ENCODE measurements around the gene MAPK8. TPM values are rescaled to one million over a fixed set of nuclear protein-coding genes. Genes with fewer than 3 reads are reported as not detected.

The MAPK8 gene
- total and polyA plus RNA-seq, 7 experiments from 2014 or later, result 22.2 to 63.9 (median 41.9) TPM

GRCh38 chr10:48309711-48310226 is 3.3 kb downstream of the MAPK8 start:
- H3K4me3 Mint-ChIP-seq, result peak overlapping the region in 6 of 10 donors; percentile 6 to 26 (median 22)
- ATAC-seq, result no peak

GRCh38 chr10:48314107-48314506 is 7.6 kb downstream of the MAPK8 start:
- H3K27ac ChIP-seq (ENCODE audit: low read depth, low read length), result no peak overlapping the region
- no peaks in the 10 kb centered on the region for H3K36me3 ChIP-seq (ENCODE audit: control insufficient read depth in 2 of 3, insufficient read depth in 3 of 3, low read length in 3 of 3)
- no peak for ATAC-seq
- no peaks in the 10 kb centered on the region for H3K9me3 Mint-ChIP-seq
- H3K27me3 ChIP-seq (ENCODE audit: control insufficient read depth in 2 of 2, insufficient read depth in 2 of 2, low read length in 2 of 2), result no peaks in the 10 kb centered on the region
- DNase-seq, result no peak
- H3K4me1 ChIP-seq (ENCODE audit: control insufficient read depth in 2 of 2, insufficient read depth in 2 of 2, low read length in 2 of 2), result peaks cover 0 to 19% of the 10 kb centered on the region in 2 donors
- peaks cover 18 to 61% (median 52%) of the 10 kb centered on the region in 7 donors for H3K4me1 Mint-ChIP-seq
- ChIA-PET CTCF (interaction anchor here (1.2 kb wide), 1 partner anchor 342 kb away, joined by 4 read pairs; no protein-coding TSS in a partner anchor), POLR2A (no interaction called here)
- no peaks in the 10 kb centered on the region for H3K27me3 Mint-ChIP-seq
- H3K9me3 ChIP-seq (ENCODE audit: control insufficient read depth in 2 of 3, low read length in 3 of 3), result no peaks in the 10 kb centered on the region
- peaks cover 0 to 4% (median 0%) of the 10 kb centered on the region in 5 donors for H3K36me3 Mint-ChIP-seq
- H3K27ac Mint-ChIP-seq, result no peak overlapping the region
- peak overlapping the region in 1 of 10 donors; percentile 11 for H3K4me3 Mint-ChIP-seq
- H3K4me3 ChIP-seq (ENCODE audit: low read length), result no peak overlapping the region
- intact Hi-C loops (cut with micrococcal nuclease), result no loop called here

More at GRCh38 chr10:48309711-48310226, 3.3 kb downstream of the MAPK8 start:
- H3K9me3 Mint-ChIP-seq, result peaks cover 0 to 1% (median 0%) of the 10 kb centered on the region in 11 donors
- peaks cover 30 to 73% (median 58%) of the 10 kb centered on the region in 7 donors for H3K4me1 Mint-ChIP-seq
- H3K27ac Mint-ChIP-seq, result peak overlapping the region in 2 of 9 donors; percentile 33 to 67
- POLR2A ChIA-PET, result interaction anchor here (1.0 kb wide), 1 partner anchor 17 kb away, joined by 3 read pairs; no protein-coding TSS in a partner anchor
- Histone ChIP-seq H3K27me3 (ENCODE audit: control insufficient read depth in 2 of 2, insufficient read depth in 2 of 2, low read length in 2 of 2) (no peaks in the 10 kb centered on the region), H3K36me3 (ENCODE audit: control insufficient read depth in 2 of 3, insufficient read depth in 3 of 3, low read length in 3 of 3) (no peaks in the 10 kb centered on the region), H3K27ac (ENCODE audit: low read depth, low read length) (no peak overlapping the region), H3K9me3 (ENCODE audit: control insufficient read depth in 2 of 3, low read length in 3 of 3) (no peaks in the 10 kb centered on the region), H3K4me3 (ENCODE audit: low read length) (no peak overlapping the region), H3K4me1 (ENCODE audit: control insufficient read depth in 2 of 2, insufficient read depth in 2 of 2, low read length in 2 of 2) (peaks cover 12 to 22% of the 10 kb centered on the region in 2 donors)
- intact Hi-C loops (cut with micrococcal nuclease), result loop anchor here (2.0 to 5.0 kb wide), 5 partner anchors 13 to 927 kb away; partner anchors contain the start of gene ZNF488 (in 1 of the 2)
- H3K36me3 Mint-ChIP-seq, result peaks cover 0 to 4% (median 0%) of the 10 kb centered on the region in 5 donors
- CTCF ChIA-PET, result interaction anchor here (1.3 kb wide), 1 partner anchor 54 kb away, joined by 3 read pairs; no protein-coding TSS in a partner anchor
- peak in 3 of 9 donors; percentile 5 to 17 (median 14) for DNase-seq
- peaks cover 0 to under 1% (median 0%) of the 10 kb centered on the region in 5 donors for H3K27me3 Mint-ChIP-seq

- H3K27ac ChIP-seq (ENCODE audit: low read depth, low read length), result no peak overlapping the region
- H3K9me3 Mint-ChIP-seq, result no peaks in the 10 kb centered on the region
- no peak for ATAC-seq
- peaks cover 6 to 48% (median 39%) of the 10 kb centered on the region in 7 donors for H3K4me1 Mint-ChIP-seq
- no peak overlapping the region for H3K4me3 ChIP-seq (ENCODE audit: low read length)
- POLR2A ChIA-PET, result no interaction called here
- peaks cover 0 to 8% (median 0%) of the 10 kb centered on the region in 5 donors for H3K36me3 Mint-ChIP-seq
- no peaks in the 10 kb centered on the region for H3K27me3 Mint-ChIP-seq
- CTCF ChIA-PET, result no interaction called here
- H3K4me1 ChIP-seq (ENCODE audit: control insufficient read depth in 2 of 2, insufficient read depth in 2 of 2, low read length in 2 of 2), result peaks cover 0 to 12% of the 10 kb centered on the region in 2 donors
- no peak overlapping the region for H3K27ac Mint-ChIP-seq
- H3K36me3 ChIP-seq (ENCODE audit: control insufficient read depth in 2 of 3, insufficient read depth in 3 of 3, low read length in 3 of 3), result no peaks in the 10 kb centered on the region
- intact Hi-C loops (cut with micrococcal nuclease), result no loop called here
- no peak for DNase-seq
- H3K27me3 ChIP-seq (ENCODE audit: control insufficient read depth in 2 of 2, insufficient read depth in 2 of 2, low read length in 2 of 2), result no peaks in the 10 kb centered on the region
- H3K4me3 Mint-ChIP-seq, result no peak overlapping the region
- no peaks in the 10 kb centered on the region for H3K9me3 ChIP-seq (ENCODE audit: control insufficient read depth in 2 of 3, low read length in 3 of 3)
Observed at GRCh38 chr10:48316236-48316635, 9.8 kb downstream of the MAPK8 start.

DNA sequence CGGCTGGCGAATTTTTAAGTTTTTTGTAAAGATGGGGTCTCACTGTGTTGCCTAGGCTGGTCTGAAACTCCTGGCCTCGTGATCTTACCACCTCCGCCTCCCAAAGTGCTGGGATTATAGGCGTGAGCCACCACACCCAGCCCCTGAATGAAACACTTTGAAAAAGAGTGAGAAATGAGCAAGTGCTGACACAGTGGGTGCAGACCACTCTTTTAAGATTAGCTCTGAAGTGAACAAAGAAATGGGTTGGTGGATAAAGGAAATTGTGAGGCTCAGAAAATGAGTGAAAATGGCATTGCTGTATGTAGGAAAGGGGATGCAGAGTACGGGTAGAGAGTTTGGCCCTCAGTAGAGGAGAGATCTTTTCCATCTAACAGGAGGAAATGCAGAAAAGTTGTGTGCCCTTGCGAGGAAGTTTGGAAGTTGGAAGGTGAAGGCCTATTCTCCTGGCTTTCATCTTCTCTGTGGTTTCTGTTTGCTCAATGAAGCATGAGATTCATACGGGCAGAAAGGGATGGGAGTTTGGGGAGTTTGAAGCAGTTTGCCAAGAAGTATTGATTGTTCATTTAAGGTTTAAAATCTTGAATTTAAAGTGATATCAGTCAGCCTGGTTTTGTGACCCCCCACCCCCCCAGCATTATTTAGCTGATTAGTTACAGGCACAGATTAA is 11.0 kb downstream of the MAPK8 start:
- ChIA-PET CTCF (no interaction called here), POLR2A (interaction anchor here (0.7 kb wide), 1 partner anchor 94 kb away, joined by 3 read pairs; no protein-coding TSS in a partner anchor)
- H3K4me1 Mint-ChIP-seq, result peaks cover under 1 to 48% (median 36%) of the 10 kb centered on the region in 7 donors
- H3K27ac Mint-ChIP-seq, result no peak overlapping the region
- no peak overlapping the region for H3K4me3 Mint-ChIP-seq
- H3K9me3 Mint-ChIP-seq, result no peaks in the 10 kb centered on the region
- Histone ChIP-seq H3K36me3 (ENCODE audit: control insufficient read depth in 2 of 3, insufficient read depth in 3 of 3, low read length in 3 of 3) (no peaks in the 10 kb centered on the region), H3K4me1 (ENCODE audit: control insufficient read depth in 2 of 2, insufficient read depth in 2 of 2, low read length in 2 of 2) (peaks cover 0 to 12% of the 10 kb centered on the region in 2 donors), H3K4me3 (ENCODE audit: low read length) (no peak overlapping the region), H3K27ac (ENCODE audit: low read depth, low read length) (no peak overlapping the region), H3K27me3 (ENCODE audit: control insufficient read depth in 2 of 2, insufficient read depth in 2 of 2, low read length in 2 of 2) (no peaks in the 10 kb centered on the region), H3K9me3 (ENCODE audit: control insufficient read depth in 2 of 3, low read length in 3 of 3) (no peaks in the 10 kb centered on the region)
- H3K27me3 Mint-ChIP-seq, result no peaks in the 10 kb centered on the region
- intact Hi-C loops (cut with micrococcal nuclease), result no loop called here
- peaks cover 0 to 4% (median 0%) of the 10 kb centered on the region in 5 donors for H3K36me3 Mint-ChIP-seq
- DNase-seq (no peak), ATAC-seq (no peak)

DNA sequence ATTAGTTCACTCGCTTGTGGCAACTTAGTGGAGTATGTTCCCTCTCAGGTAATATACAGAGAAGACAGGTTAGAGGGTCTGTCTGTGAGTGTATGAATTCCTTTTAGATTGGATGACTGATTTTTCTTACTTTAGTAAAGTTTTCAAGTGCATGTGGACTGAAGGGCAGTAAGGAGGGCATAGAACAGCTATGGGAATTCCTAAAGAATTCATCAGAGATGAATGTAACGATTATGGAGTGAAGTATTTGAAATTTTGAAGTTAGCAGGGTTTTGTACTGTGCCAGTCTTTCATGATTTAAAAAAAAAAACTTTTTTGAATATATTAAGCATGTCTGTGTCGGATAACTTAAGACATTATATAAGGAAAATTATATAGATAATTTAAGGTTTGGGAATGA is 15.5 kb downstream of the MAPK8 start:
- POLR2A ChIA-PET, result interaction anchor here (1.0 kb wide), 1 partner anchor 16 kb away, joined by 3 read pairs; no protein-coding TSS in a partner anchor
- Histone ChIP-seq H3K4me1 (ENCODE audit: control insufficient read depth in 2 of 2, insufficient read depth in 2 of 2, low read length in 2 of 2) (peaks cover 0 to 6% of the 10 kb centered on the region in 2 donors), H3K36me3 (ENCODE audit: control insufficient read depth in 2 of 3, insufficient read depth in 3 of 3, low read length in 3 of 3) (no peaks in the 10 kb centered on the region), H3K27ac (ENCODE audit: low read depth, low read length) (no peak overlapping the region), H3K9me3 (ENCODE audit: control insufficient read depth in 2 of 3, low read length in 3 of 3) (no peaks in the 10 kb centered on the region), H3K4me3 (ENCODE audit: low read length) (no peak overlapping the region), H3K27me3 (ENCODE audit: control insufficient read depth in 2 of 2, insufficient read depth in 2 of 2, low read length in 2 of 2) (no peaks in the 10 kb centered on the region)
- no peak for ATAC-seq
- H3K27me3 Mint-ChIP-seq, result no peaks in the 10 kb centered on the region
- H3K36me3 Mint-ChIP-seq, result peaks cover 0 to 33% (median 4%) of the 10 kb centered on the region in 5 donors
- H3K9me3 Mint-ChIP-seq, result peaks cover 0 to 4% (median 0%) of the 10 kb centered on the region in 11 donors
- H3K27ac Mint-ChIP-seq, result no peak overlapping the region
- no peak for DNase-seq
- no peak overlapping the region for H3K4me3 Mint-ChIP-seq
- CTCF ChIA-PET, result no interaction called here
- intact Hi-C loops (cut with micrococcal nuclease), result loop anchor here in 1 of 2 donors (2.0 kb wide), 1 partner anchor 13 kb away; no protein-coding TSS in a partner anchor
- peaks cover 2 to 63% (median 53%) of the 10 kb centered on the region in 7 donors for H3K4me1 Mint-ChIP-seq

DNA sequence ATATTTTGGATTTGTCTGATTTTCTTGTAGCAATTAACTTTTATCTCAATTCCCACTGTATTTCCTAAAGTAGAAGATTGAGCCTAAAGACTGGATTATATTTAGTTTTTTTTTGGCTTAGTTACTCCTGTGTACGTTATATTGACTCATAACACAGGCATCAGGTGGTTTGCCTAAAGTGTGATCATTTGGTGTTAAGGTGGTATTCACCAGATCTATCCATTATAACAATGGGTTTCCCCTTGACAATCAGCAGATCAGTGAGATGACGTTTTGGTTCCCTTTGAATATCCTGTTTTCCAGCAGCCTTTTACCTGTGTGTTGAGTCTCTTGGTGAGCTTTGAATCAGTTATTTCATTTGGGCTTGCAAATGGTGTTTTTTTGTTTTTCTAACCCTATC is 18.1 kb downstream of the MAPK8 start:
- H3K36me3 ChIP-seq (ENCODE audit: control insufficient read depth in 2 of 3, insufficient read depth in 3 of 3, low read length in 3 of 3), result no peaks in the 10 kb centered on the region
- H3K4me1 Mint-ChIP-seq, result peaks cover 6 to 86% (median 76%) of the 10 kb centered on the region in 7 donors

More for the DNA sequence above, 18.1 kb downstream of the MAPK8 start:
- peak overlapping the region in 1 of 10 donors; percentile 20 for H3K4me3 Mint-ChIP-seq
- DNase-seq (no peak), ATAC-seq (peak; percentile 54)
- H3K36me3 Mint-ChIP-seq, result peaks cover 0 to 40% (median 4%) of the 10 kb centered on the region in 5 donors
- H3K27me3 ChIP-seq (ENCODE audit: control insufficient read depth in 2 of 2, insufficient read depth in 2 of 2, low read length in 2 of 2), result no peaks in the 10 kb centered on the region
- no peaks in the 10 kb centered on the region for H3K4me1 ChIP-seq (ENCODE audit: control insufficient read depth in 2 of 2, insufficient read depth in 2 of 2, low read length in 2 of 2)
- peaks cover 0 to 4% (median 0%) of the 10 kb centered on the region in 11 donors for H3K9me3 Mint-ChIP-seq
- no peak overlapping the region for H3K27ac ChIP-seq (ENCODE audit: low read depth, low read length)
- H3K4me3 ChIP-seq (ENCODE audit: low read length), result no peak overlapping the region
- CTCF ChIA-PET, result no interaction called here
- peak overlapping the region in 1 of 9 donors; percentile 70 for H3K27ac Mint-ChIP-seq
- no peaks in the 10 kb centered on the region for H3K9me3 ChIP-seq (ENCODE audit: control insufficient read depth in 2 of 3, low read length in 3 of 3)
- intact Hi-C loops (cut with micrococcal nuclease), result no loop called here
- H3K27me3 Mint-ChIP-seq, result no peaks in the 10 kb centered on the region
- POLR2A ChIA-PET, result no interaction called here

All from naive thymus-derived CD4-positive, alpha-beta T cell (primary cell).